ENCODE measurements around the gene METTL16. TPM values are rescaled to one million over a fixed set of nuclear protein-coding genes. Genes with fewer than 3 reads are reported as not detected.

METTL16 gene
- polyA plus RNA-seq, 3 donors, result 33.8 to 38.2 (median 35.3) TPM

DNA sequence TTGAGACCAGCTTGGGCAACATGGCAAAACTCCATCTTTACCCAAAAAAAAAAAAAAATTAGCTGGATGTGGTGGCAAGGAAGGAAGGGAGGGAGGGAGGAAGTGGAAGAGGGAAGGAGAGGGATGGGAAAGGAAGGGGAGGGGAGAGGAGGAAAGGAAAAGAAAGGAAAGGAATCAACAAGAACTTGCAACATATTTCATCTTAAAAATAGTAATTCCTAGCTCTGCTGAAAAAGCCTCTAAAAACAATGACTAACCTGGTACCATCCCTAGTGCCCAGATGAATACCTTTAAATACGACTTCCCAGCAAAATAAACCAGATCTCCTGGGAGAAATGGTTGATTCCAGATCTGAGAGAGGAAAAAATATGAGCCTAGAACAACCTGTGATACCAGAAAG, 83.8 kb downstream of the METTL16 start:
- no peak for DNase-seq (ENCODE audit: extremely low read depth in 1 of 11, low read depth in 9 of 11, low spot score in 4 of 11)

DNA sequence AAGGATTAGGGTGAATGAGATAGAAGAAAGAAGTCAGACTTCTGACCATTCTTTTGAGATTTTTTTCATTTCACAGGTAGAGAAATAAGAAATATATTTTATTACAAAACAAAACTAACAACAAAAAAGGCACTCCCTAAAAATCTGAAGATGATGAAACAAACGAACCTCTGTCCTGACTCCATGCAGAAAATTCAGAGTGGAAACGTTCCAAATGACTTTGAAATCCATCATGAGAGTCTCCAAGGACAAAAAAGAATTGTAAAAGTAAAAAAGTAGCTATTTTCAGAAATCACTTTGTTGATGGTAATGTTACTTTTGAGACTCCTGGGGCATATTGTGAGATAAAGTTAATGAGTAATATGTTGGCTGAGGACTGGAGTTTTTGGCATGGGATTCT, 84.5 kb downstream of the METTL16 start:
- DNase-seq (ENCODE audit: extremely low read depth in 1 of 11, low read depth in 9 of 11, low spot score in 4 of 11), result no peak

DNA sequence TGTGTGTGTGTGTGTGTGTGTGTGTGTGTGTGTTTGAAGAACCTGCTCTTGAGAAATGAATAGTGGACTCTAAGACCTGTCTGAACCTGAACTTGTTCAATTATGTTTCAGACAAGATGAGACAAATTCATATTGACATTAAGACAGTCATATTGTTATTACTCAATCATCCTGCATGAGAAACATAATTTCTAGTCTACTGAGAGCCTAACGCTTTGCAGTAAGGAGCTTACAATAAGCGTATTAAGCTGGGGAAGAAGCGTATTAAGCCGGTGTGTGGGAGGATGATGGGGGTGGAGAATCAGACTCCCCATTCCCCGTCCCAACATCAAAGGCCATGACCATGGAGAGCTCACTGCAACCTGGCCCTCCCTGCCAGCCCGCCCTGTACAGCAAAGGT, 88.4 kb downstream of the METTL16 start:
- DNase-seq (ENCODE audit: extremely low read depth in 1 of 11, low read depth in 9 of 11, low spot score in 4 of 11), result no peak

DNA sequence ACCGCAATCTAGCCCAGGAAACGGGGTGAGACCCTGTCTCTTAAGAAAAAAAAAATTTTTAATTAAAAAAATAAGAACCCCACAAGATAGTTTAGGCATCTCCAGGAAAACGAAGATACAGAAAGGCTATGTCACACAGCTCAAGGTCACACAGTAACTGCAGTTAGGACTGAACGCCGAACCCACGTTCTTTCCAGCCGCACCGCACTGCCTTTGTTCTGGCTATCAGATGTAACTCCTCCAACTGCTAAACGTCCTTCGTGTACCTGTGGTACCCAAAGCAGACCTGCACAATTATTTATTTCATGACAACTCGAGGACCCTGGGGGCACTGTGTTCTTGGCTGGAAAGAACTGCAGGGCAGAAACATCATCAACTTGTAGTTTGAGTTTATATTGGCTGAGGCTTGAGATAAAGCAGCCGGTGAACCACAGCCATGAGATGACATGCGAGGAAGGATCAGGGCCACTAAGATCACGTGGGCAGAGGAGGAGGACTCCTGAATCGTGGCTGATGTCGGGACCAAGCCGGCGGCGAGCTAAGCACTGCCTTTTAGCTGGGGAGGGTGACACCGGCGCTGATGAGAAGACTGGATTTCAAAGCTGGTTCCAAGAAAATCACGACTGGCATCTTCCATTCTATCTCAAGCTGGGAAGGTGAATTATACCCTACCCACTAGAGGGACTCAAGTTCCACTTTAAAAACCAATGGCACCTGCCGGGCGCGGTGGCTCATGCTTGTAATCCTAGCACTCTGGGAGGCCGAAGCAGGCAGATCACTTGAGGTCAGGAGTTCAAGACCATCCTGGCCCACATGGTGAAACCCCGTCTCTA, 90.2 kb downstream of the METTL16 start:
- DNase-seq (ENCODE audit: extremely low read depth in 1 of 11, low read depth in 9 of 11, low spot score in 4 of 11), result no peak

DNA sequence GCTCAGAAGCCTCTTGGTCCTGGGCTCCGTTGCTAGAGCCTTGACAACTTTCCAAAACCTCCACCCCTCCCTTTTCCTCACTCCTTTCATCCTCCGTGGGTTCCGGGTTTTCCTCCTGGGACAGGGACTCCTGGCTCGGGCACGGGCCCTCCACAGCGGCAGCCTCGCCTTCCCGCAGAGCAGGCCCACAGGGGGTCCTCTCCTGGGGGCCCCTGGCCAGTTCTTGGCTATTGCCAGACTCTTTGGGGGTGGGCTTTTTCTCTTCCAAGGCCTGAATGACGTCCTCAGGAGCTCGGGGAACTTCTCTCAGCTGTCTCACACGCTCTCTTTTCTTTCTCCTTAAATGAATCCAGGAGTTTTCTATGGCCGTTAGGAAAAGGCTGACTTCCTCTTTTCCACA, 91.5 kb downstream of the METTL16 start:
- DNase-seq (ENCODE audit: extremely low read depth in 1 of 11, low read depth in 9 of 11, low spot score in 4 of 11), result no peak

GRCh38 chr17:2419486-2419885, 92.2 kb downstream of the METTL16 start:
- no peak for DNase-seq (ENCODE audit: extremely low read depth in 1 of 11, low read depth in 9 of 11, low spot score in 4 of 11)

DNA sequence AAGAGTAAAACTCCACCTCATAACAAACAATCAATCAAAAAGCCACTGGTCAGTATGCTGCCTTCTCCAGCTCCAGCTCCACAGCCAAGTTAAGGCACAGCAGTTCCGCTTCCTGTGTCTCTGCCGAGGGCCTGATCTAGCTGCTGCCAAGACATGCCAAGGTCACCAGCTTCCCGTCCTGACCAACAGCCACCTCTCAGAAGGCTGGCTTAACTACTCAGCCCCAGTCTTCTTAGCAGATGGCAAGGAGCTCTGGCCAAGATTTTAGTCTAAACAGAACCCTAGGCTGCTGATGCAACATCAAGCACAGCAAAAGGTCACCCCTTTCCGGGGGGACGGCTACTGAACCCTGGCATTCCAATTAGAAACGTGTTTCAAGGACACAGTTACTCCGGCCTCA, 93.1 kb downstream of the METTL16 start:
- DNase-seq (ENCODE audit: extremely low read depth in 1 of 11, low read depth in 9 of 11, low spot score in 4 of 11), result no peak

- peak in 7 of 11 donors; percentile 78 to 85 (median 81) for DNase-seq (ENCODE audit: extremely low read depth in 1 of 11, low read depth in 9 of 11, low spot score in 4 of 11)
Measured at GRCh38 chr17:2416010-2416734, 95.5 kb downstream of the METTL16 start.

DNA sequence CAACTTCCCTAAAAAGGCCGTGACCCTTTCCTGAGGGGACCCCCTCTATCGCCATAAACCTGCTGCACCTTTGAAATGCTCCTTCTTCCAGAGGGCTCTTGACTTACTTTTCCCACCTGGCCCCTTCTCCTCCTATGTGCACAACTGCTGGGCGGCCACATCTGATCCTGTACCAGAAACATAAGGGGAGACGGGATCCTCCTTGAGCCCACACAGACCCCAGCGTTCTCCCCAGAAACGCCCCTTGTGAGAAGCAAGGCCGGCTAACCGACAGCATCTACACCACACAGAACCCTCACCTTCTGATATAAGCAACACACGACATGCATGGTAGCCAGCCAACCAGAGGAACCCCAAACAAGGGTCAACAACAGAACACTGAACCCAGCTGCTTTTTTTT, 96.6 kb downstream of the METTL16 start:
- no peak for DNase-seq (ENCODE audit: extremely low read depth in 1 of 11, low read depth in 9 of 11, low spot score in 4 of 11)

DNA sequence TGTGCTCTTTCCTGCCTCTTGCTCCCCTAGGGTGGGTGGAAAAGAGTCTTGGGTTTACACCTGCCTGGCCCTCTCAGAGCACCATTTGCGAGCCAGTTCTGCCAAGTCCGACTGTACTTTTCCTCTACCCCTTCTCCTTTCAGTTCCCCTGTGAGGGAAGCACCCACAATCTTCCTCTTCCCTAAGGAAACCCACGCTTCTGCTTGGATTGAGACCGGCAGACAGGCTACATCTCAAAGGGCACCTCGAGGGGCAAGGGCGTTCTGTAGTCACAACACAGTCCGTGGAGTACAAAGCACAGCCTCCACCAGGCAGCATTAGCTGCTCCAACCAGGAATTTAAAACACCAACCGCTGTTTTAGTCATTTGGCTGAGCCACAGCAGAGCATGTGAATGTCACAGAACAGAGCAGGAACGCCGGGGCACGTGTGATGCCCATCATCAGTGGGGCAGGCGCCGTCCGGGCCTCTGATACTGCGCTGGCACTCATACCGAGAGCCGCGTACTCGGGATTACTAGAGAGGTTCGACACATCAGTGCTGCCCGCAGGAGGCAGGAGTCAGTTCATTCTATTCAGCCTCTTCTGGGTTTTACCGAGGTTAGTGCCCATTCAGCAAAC, 97.1 kb downstream of the METTL16 start:
- no peak for DNase-seq (ENCODE audit: extremely low read depth in 1 of 11, low read depth in 9 of 11, low spot score in 4 of 11)

DNA sequence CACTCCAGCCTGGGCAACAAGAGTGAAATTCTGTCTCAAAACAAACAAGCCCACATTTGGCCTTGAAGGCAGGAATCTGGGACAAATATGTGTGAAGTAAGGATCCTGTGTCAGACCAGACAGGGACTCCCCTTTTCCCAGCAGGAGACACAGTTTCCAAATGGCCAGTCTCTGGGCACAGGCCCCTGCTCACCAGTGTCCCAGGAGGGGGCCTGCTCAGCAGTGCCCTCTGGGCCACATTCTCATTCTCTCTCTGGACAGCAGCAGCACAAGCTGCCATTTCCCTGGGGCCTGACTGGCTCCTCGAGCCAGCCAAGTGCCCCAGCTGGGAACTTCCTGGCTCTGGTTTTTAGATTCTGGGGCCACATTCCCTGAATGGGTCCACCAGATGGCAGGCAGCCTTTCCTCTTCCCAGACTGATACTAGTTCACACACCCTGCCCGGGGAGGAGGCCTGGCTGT, 99.1 kb downstream of the METTL16 start:
- no peak for DNase-seq (ENCODE audit: extremely low read depth in 1 of 11, low read depth in 9 of 11, low spot score in 4 of 11)

GRCh38 chr17:2410951-2411350, 100.7 kb downstream of the METTL16 start:
- DNase-seq (ENCODE audit: extremely low read depth in 1 of 11, low read depth in 9 of 11, low spot score in 4 of 11), result no peak

DNA sequence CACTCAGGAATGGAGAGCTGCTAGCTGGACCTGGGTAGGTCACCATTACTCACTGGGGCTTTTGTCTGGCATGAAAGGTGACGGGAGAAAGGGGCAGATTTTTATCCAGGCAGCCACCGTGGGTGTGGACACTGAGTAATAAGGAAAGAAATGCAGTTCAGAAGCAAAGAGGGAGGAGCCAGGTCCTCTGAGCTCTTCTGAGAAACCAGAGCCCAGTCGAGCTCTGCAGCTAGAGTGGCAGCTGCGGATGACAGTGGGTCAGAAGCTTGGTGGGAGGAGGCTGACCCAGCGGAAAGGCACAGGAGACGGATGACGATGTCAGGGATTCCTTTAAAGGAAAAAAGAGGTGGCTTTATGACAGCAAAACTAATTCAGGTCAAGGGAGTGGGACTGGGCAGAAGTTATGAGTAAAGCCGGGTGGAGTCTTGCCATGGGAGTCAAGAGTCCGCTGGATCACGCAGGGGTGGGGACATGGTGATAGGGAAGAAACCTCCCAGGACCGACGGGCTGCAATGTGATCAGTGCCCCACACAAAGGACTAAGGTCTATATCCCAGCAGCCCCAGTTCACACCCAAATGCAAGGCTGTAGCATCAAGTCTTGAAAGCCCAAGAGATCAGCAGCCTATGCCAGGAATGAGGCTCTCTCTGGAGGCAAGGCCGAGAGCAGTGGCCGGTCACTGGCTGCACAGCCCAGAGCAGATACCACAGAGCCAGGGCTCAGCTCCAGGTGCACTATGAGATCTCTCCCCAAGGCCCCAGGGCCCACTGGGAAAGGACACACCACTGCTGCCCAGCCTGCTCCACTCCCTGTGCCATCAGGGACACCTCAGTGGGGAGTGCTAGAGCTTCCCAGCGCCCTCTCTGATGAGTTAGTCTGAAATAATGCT, 104.5 kb downstream of the METTL16 start:
- DNase-seq (ENCODE audit: extremely low read depth in 1 of 11, low read depth in 9 of 11, low spot score in 4 of 11), result no peak

DNA sequence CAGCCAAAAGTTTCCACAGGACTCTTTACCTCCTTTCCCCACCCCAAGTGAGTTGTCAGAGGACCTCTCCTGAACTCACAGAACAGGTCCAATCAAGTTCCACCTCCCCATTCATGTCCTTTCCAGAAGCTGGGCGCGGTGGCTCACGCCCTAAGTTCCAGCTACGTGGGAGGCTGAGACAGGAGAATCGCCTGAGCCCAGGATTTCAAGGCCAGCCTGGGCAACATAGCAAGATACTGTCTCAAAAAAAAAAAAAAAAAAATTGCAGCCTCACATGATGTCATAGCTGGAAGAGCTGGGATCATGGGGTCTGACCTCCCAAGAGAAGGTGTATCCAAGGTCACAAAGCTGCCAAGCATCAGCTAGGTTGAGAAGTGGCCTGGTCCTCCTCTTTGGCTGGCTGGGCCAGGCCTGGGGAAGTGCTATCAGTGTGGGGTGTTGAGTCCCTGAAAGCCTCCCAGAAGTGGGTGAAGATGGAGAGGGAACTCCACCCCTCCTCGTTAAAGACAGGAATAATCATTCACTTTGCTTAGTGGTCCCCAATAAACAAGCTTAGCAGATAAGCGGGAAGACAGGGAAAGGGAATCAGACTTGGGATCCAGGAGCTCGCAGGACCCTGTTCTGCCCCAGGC, 105.3 kb downstream of the METTL16 start:
- no peak for DNase-seq (ENCODE audit: extremely low read depth in 1 of 11, low read depth in 9 of 11, low spot score in 4 of 11)

DNA sequence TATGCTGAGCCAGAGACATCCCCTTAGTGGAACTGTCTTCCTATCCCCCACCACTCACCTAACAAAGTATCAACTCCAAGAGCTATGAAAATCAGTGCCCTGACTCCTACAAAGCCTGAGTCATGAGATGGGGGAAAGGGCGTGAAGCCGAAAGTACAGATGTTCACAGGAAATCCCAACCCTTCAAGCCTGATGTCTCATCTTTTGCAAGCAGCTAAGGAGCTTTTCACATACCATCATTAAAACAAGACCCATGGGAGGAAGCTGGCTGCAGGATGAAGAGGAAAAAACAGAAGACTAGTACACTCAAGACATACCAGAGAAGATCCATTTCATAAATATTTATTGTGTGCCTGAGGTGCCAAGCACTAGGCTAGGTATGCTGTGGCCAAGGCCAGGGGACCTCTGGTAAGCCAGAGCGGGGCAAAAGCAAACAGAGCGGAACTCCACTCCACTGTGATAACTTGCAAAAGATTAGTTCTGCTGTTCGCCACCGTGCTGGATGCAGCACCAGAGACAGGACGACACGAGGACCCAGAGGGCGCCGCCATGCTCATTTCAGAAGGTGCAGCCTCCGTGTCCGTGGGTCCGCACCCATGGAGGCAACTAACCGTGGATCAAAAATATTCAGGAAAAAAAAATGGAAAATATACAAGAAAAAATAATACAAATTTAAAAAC, 106.3 kb downstream of the METTL16 start:
- DNase-seq (ENCODE audit: extremely low read depth in 1 of 11, low read depth in 9 of 11, low spot score in 4 of 11), result no peak

DNA sequence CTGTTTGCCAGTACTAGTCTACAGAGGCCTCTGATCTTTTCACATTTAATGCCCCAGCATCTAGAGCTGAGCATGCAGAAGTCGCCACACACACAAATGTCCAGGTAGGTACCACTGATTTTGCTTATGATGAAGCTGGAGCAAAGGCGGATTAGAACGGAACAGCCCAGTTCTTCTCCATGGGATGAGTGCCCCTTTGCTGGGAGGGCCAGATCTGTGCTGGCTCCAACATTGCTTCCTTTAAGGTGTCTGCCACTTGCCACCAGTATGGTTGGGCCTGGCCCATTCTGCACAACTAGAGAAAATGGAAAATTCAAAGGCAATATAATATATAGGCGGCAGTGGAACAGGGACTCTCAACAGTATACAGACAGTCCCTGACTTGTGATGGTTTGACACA, 108.6 kb downstream of the METTL16 start:
- no peak for DNase-seq (ENCODE audit: extremely low read depth in 1 of 11, low read depth in 9 of 11, low spot score in 4 of 11)

GRCh38 chr17:2402544-2402943, 109.1 kb downstream of the METTL16 start:
- DNase-seq (ENCODE audit: extremely low read depth in 1 of 11, low read depth in 9 of 11, low spot score in 4 of 11), result no peak

Measured in renal cortex interstitium (tissue), 11 donors.